ENCODE data around the gene RPTOR.

The RPTOR gene

DNA sequence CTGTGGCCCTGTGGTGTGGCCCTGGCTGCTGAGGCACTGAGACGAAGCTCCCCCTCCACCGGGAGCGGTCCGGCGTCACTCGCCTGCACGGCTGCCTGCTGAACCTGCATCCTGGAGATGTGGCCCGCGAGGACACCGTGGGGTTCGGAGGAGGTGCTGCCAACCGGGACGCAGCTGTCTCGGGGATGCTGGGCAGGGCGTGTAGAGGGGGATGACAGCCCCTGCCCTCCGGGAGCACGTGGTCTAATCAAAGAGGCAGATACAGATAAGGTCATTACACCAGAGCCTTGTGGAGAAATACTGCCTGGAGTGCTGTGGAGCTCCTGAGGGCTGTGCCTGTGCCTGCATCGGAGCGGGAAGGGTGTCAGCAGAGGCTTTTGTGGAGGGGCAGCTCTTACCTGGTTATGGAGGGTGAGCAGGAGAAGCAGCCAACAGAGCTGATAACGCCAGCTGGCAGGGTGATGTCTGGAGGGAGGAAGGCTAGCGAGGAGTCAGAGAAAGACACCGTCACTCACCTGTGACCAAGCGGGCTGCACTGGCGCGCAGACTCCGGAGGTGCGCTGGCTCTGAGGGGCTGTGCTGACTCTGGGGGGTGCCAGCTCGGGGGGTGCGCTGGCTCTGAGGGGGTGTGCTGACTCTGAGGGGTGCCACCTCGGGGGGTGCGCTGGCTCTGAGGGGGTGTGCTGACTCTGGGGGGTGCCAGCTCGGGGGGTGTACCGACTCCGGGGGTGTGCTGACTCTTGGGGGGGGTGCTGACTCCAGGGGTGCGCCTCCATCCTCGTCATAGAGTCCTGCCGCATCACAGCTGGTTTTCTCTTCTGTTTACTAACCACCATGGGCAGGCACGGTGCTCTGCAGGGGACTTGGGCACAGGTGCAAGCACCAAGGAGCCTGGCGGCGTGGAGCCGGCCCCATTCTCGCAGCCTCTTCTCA is 342.3 kb downstream of the RPTOR start:
- H3K4me3 ChIP-seq (ENCODE audit: low read depth, low read length): no peak overlapping the region

DNA sequence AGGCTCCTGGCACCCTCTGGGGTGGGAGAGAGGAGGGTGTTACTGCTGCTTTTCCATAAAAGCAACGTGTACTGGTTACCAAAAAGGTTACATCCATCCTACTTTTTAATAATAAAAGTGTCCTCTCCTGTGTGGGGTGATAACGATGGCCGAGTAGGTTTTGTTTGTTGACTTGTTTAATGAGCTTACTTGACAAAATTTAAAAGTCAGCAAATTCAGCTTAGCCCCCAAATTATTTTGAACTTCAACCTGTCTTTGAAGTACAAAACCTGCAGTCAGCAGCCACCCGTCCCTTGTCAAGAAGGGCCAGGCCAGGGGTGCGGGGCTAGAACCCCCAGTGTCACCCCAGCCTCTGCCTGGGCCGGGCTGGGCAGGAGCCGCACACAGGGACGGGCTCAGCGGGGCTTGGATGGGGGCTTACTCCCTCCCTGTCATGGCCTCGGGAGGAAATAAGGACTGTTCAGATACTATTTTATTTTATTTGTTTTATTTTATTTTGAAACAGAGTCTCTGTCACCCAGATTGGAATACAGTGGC is 343.1 kb downstream of the RPTOR start:
- H3K4me3 ChIP-seq (ENCODE audit: low read depth, low read length): no peak overlapping the region

DNA sequence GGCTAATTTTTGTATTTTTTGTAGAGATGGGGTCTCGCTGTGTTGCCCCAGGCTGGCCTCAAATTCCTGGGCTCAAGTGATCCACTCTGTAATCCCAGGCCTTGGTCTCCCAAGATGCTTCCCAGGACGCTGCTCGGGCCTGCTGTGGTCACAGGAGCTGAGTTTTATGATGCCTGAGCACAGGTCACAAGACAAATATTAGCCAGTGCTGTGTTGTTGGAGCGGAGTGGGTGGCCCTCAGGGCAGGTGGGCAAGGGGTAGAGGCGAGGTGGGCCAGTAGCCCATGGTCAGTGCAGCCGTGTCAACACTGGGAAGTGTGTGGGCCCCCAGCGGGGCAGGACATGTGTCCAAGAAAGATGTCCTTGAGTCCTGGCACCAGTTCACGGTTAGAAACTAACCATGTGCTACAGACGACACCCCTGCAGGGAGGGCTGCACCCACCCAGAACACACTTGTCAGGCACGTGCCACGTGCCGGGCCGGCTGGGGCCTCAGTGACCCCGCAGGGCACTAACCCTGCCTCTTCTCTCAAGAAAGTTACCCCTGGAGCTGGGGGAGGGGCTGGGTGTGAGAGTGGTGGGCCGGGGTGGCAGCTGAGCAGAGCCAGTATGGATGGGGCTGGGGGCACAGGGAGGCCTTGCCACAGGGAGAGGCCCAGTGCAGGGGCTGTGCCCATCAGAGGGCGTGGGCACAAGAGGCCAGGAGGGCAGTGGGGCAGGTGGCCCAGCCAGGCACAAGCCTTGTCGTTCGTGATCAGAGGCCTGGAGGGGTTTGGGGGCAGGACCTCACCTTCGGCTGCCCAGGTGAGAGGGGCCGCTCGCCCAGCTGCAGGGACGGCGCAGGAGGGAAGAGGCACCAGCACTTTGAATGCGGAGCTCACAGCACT is 343.9 kb downstream of the RPTOR start:
- H3K4me3 ChIP-seq (ENCODE audit: low read depth, low read length): no peak overlapping the region

DNA sequence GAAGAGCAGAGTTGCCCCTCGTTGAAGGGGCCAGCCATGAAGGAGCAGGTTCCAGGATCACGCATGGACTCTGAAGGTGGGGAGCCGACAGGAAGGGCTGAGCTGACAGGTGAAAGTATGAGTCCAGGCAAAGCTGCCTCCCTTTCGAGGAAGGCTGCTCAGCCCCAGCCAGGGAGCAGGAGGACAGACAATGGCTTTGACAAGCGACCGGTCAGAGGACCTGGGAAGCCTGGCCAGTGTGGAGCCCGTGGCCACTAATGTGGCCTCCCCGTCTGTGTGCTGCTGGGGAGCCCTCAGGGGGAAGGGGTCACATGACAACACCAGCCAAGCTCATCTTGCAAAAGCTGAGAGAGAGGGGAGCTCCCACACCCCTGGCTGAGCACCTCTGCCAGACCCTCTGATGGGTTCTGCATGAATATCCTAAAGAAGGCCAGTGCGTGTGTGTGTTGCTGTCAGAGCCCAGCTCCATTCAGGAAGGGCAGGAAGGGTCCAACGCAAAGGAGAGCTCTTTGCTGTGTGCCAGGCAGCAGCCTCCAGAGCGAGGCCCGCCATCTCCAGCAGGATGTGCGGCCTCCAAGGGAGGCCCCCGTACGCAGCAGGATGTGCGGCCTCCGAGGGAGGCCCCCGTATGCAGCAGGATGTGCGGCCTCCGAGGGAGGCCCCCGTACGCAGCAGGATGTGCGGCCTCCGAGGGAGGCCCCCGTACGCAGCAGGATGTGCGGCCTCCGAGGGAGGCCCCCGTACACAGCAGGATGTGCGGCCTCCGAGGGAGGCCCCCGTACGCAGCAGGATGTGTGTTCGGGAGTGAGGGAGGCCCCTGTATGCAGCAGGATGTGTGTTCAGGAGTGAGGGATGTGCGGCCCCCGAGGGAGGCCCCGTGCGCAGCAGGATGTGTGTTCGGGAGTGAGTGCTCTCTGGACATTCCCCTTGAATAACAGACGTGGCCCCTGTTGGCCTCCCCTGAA is 344.9 kb downstream of the RPTOR start:
- H3K4me3 ChIP-seq (ENCODE audit: low read depth, low read length): no peak overlapping the region

DNA sequence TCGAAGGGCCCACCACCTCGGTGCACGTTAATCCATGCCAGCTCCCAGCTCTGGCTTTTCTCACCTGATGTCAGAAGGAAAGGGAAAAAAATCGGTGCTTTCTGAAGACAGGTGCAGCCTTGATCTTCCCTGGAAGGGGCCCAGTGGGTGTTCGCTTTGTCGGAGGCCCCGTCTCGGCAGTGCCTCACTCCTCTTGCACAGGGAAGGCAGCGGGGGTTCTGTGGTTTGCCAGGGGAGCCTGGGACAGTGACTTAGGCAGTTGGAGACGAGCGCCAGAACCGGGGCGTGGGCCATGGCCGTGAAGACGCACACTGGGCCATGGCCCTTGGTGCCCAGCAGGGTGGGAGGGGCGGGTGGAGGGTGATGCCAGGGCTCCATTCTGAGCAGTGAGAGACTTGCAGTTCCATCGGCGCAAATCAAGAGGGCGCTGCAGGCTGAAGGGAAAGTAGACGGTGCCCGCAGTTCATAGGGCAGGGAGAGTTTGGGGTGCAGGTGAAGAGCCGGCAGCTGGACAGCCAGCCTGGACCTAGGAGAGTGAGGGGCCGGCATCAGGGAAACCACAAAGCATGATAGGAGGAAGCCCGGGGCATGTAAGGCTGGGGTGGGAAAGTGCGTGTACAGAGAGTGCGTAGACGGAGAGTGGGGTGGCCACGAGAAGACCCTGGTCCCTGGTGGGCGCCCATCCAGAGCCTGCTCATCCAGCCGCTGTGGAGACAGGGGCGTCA is 345.7 kb downstream of the RPTOR start:
- no peak overlapping the region for H3K4me3 ChIP-seq (ENCODE audit: low read depth, low read length)

DNA sequence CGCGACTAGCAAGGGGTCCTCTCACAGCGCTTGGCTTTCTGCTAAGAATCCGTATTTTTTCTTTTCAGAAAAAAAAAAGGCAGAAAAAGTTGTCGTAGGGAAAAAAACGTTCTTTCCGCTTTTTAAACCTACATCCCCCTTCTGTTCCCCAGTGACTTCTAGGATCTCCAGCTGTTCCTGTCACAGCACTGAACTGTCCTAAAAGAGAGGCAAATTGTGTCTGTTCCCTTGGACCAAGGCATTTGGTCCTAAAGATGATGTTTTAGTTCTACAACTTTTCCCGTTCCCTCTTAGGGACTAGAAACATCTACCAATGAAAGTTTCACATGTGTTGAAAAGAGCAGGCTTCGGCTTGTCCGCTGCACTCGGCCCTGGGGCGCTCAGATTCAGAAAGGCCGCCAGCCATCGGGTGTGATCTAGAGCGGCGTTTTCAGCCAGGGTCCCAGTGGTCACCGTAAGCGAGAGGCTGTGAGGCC is 346.3 kb downstream of the RPTOR start:
- H3K4me3 ChIP-seq (ENCODE audit: low read depth, low read length): no peak overlapping the region

DNA sequence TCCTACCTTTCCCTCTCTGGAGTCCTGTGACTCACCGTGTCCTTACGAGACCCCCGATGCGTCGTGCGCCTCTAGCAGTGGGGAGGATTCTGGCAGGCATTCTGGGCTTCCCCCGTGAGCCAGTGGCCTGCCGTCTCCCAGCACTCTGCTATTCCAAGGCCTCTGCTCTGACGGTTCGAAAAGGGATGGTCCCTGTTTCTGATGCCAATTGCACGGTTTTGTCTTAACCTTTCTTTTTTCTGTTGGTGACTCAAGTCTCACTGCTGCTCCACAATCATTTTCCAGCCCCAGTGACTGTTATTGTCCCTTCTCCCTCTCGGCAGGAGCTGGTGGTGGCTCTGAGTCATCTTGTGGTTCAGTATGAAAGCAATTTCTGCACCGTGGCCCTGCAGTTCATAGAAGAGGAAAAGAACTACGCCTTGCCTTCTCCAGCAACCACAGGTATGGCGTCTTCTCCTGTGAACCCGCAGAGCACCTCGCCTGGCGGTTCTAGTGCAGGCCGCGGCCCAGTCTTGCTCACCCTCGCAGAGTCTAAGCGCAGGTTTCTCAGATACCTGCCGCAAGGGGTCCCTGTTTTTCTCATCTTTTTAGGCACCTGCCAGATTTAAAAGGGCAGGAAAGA is 346.9 kb downstream of the RPTOR start:
- H3K4me3 ChIP-seq (ENCODE audit: low read depth, low read length): no peak overlapping the region

DNA sequence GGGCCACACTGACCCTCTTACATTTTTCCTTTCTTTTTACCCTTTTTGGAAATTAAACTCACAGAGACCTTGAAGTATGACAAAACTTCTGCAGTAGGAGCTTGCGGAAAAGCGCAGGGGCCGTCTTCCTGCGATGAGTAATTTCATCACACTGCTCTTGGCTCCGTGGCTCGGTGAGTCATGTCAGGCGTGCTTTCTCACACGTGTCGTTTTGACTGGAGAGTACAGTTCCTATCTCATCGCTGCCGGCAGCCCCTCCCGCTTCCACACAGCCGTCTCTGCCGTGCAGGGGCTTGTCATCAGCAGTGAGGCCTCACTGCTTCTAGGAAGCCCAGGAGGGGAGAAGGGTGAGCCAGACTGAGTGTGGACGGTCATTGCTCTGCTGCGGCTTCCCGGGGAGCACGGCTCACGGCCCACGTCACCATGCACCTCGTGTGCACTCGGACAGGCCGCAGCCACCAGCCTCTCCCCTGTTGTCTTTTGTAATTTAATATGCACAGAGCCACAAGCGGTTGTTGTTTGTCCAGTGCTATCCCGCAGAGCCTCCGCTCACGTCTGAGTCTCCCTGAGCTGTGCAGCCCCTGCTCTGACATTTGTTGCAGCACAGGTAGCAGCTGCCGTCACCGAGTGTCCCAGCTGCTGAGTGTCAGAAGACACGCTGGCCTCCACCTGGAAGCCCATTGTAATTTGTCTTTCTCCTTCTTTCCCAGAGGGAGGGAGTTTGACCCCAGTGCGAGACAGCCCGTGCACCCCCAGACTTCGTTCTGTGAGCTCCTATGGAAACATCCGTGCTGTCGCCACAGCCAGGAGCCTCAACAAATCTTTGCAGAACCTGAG is 347.6 kb downstream of the RPTOR start:
- no peak overlapping the region for H3K4me3 ChIP-seq (ENCODE audit: low read depth, low read length)

DNA sequence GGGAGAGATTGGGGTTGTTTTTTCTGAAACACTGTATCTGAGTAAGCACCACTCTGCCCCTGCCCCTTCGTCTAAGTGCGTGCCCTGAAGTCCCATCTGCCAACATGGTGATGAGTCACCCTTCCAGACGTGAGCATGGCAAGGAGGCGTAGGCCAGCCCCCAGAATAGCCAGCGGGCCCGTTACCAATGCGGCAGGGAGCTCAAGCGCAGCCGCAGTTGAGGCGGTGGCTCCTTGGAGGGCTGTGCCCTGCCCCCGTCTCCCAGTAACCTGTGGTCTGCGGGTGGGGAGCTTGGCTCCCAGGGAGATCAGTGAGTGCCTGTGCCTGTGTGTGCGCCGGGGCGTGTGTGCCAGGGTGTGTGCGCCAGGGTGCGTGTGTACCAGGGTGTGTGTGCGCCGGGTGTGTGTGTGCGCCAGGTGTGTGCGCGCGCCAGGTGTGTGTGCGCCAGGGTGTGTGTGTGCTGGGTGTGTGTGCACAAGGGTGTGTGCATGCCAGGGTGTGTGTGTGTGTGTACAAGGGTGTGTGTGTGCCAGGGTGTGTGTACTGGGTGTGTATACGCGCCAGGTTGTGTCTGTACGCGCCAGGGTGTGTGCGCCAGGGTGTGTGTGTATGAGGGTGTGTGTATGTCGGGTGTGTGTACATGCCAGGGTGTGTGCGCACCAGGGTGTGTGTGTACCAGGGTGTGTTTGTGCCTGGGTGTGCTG is 348.4 kb downstream of the RPTOR start:
- no peak overlapping the region for H3K4me3 ChIP-seq (ENCODE audit: low read depth, low read length)

DNA sequence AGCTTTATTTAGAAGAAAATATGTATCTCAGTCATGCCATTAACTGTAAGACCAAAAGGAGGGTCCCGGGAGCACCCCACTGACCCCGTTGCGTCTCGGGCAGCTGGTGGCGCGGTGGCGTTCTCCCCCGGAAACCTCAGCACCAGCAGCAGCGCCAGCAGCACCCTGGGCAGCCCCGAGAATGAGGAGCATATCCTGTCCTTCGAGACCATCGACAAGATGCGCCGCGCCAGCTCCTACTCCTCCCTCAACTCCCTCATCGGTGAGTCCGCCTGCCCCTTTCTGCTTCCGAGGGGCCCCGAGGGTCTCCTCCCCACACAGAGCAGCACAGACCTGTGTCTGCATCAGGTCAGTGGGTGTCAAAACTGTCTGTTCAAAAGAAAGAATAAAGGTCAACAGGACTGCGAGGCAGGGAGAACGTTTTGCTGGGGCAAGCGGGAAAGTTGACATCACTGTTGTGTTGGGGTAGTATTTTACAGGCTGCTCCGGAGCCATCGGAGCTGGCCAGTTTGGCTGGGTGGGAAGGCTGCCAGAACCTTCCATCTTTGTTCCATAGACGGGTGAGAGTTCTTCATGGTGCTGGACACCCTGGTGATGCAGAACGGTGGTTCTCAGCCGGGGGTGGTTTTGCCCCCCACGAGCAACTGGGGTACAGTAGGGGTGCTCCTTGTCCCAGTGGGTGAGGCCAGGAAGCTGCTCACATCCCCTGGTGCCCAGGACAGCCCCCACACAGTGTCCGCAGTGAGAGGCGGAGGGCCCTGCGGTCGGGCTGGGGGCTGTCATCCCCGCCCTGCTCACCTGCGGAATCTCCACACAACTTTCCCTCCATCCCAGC is 349.2 kb downstream of the RPTOR start:
- H3K4me3 ChIP-seq (ENCODE audit: low read depth, low read length): no peak overlapping the region

DNA sequence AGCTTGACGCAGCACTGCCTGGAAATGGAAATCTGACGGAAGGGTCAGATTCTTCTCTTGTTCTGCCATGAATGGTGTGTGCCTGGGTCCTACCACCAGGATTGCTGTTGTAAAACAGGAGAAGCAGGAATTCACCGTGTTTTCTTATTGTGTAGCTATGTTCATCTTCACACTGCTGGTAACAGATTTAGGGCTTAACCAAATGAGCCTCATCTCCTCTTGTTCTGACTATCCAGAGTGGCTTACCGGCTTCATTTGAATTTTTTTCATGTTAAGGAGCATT is 349.7 kb downstream of the RPTOR start:
- no peak overlapping the region for H3K4me3 ChIP-seq (ENCODE audit: low read depth, low read length)

DNA sequence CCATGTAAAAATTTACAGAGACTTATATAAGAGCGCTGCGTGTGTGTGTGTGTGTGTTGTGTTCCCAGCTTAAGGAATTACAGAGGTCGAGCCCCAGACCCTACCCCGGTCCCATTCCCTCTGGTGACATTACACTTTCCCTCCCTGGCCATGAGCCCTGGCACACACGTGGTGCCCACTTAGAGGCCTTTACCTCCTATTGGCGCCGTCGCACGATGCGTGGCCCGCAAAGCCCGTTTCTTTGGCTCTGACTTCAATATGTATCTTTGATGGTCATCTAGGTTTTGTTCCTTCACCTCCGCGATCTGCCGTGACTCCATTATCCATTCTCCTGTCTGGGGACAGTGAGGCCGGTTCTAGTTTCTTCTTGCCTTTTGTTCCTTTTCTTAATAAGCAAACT is 350.1 kb downstream of the RPTOR start:
- H3K4me3 ChIP-seq (ENCODE audit: low read depth, low read length): no peak overlapping the region

DNA sequence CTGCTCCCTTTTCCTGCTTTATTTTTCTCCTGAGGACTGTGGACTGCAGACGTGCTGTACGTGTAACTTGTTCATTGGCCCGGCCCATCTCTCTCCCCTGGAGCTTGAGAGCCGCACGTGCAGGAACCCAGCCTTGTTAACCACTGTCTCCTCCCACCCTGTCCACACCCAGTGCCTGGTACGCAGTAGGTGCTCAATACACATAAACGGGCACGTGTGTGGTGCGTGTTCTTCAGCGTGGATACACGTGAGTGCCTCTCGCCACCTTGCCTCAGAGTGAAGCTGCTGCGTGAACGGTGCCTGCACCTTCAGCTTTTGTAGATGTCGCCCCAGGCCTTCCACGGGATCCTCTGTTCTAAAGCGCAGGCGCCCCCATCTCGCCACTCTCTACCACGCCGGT is 350.7 kb downstream of the RPTOR start:
- H3K4me3 ChIP-seq (ENCODE audit: low read depth, low read length): no peak overlapping the region

DNA sequence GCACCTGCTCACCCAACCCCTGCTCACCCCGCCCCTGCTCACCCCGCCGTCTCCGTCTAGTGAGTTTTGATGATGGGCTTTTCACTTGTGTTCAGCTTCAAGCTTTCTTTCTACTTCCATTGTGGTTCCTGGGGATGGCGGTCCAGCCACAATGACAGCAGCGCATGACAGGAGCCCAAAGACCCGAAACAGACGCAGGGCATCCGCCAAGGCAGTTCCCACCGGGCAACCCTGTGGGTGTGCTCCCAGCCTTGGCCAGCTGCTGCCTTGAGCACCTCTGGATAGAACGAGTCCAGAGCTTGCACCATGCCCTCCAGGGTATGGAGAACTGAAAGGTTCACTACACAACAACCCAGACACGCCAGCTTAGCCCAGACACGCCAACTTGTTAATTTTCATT is 354.1 kb downstream of the RPTOR start:
- no peak overlapping the region for H3K4me3 ChIP-seq (ENCODE audit: low read depth, low read length)

DNA sequence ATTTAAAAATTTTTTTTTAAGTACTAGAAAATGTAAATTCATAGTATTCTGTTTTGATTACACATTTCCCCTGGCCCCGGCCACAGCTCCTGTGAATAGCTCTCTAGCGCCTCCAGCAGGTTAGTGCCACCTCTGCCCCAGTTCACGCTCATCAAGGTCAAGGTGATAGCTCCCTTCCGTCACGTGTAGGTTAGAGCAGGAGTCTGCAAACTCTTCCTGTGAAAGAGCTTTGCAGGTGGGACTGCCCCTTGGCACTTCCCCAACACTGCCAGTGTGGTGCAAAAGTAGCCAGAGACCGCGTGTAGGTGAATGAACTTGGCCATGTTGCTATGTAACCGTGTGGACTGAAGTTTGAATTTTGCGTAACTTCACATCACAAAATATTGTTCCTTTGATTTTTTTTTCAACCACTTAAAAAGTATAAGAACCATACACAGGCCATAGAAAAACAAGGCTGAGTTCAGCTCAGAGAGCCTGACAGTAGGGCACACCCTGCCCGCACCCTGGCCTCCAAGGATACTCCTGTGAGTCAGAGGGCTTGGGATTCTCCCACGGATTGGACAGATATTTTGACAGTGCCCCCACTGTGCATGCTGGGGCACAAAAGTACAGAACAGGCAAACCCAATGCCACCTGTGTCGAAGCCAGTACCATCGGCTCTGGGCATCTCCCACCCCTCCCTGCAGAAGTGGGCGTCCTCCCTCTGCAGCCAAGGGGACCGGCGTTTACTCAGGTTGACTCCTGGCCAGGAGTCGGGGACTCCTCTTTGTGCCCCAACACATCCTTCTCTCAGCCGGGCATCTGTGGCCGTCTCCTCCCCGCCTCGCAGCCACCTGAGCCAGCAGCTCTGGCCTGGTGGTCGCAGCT is 355.0 kb downstream of the RPTOR start:
- H3K4me3 ChIP-seq (ENCODE audit: low read depth, low read length): no peak overlapping the region

DNA sequence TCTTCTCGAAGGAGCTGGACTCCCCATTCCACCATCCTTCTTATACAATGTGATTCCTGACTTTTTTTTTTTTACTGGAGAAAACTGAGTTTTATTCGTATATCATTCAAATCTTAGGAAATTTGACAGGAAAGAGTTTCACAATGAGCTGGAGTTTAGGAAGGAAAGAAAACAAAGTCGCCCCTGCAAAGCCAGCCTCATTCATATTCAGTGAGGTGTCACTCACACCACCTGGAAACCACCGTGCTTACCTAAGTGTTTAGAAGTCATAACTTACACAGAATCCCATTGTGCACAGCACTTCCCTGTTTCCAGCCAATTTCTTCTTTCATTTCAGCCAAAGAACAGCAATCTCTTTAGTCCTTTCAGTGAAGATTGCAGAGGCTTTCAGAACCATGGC is 356.7 kb downstream of the RPTOR start:
- no peak overlapping the region for H3K4me3 ChIP-seq (ENCODE audit: low read depth, low read length)
